Stomach smooth muscle (tissue), 2 donors: ENCODE results near the gene MRPL40.

ENCODE experiments used
- H3K27ac ChIP-seq: one replicate; pipeline ENCODE4 v1.7.0; 2013; ENCODE audit warnings: mild to moderate bottlenecking, low read length, inconsistent platforms
- H3K27me3 ChIP-seq, 2 donors: one replicate each; pipeline ENCODE4 v1.7.0; 2013; ENCODE audit warnings: low read length in 2 of 2; ENCODE audit not compliant: insufficient read depth in 2 of 2, control insufficient read depth in 1 of 2
- H3K36me3 ChIP-seq, 2 donors: one replicate each; pipeline ENCODE4 v1.7.0; 2013; ENCODE audit warnings: low read length in 2 of 2; ENCODE audit not compliant: control insufficient read depth in 2 of 2, insufficient read depth in 2 of 2
- H3K4me1 ChIP-seq: one replicate; pipeline ENCODE4 v1.7.0; 2013; ENCODE audit warnings: low read length; ENCODE audit not compliant: control insufficient read depth, insufficient read depth
- H3K4me3 ChIP-seq, 2 donors: one replicate each; pipeline ENCODE4 v1.7.0; 2013; ENCODE audit warnings: low read length in 2 of 2
- H3K9ac ChIP-seq, 2 donors: one replicate each; pipeline ENCODE4 v1.7.0; 2013; ENCODE audit warnings: low read length in 2 of 2, mild to moderate bottlenecking in 1 of 2
- H3K9me3 ChIP-seq, 2 donors: one replicate each; pipeline ENCODE4 v1.7.0; 2013; ENCODE audit warnings: low read length in 2 of 2; ENCODE audit not compliant: control insufficient read depth in 2 of 2
- donor health status: healthy.
- donor health status: Pancreatic carcinoma.

The MRPL40 gene

DNA sequence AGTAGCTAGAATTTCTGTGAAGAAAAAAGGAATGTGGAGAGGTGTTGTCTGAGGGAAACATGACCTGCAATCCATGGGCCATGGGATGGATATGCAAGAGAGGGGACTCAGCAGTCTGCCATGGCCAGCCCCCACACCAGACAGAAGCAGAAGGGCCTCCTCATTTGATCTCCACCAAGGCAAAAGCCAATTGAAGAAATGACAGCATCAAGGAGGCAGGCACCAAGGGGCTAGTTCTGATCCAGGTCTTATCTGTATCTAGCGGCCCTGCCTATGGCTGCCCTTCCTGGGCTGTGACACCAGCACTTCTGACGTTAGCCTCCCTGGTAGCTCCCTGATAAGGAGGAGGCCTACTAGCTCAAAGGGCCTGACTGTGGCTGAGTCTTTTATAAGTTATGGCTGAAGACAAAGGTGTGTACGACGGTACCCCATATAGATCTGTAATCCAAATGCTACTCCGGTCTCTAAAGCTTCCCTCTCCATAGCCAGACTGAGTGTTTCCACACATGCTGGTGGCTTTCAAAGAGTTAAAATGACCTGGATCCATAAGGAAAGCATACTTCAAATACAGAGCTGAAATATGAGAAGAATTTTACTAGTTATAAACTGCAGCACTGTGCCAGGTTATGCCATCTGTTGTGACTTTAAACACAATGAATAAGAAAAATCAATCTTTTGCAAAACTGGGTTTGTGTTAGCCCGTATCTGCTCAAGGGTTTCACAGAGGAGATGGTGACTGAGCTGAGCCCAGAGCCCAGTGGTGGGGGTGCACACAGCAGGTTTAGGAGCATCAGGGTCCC lies 35.2 kb upstream of the MRPL40 start:
- Histone ChIP-seq H3K9ac (no peak overlapping the region), H3K4me1 (no peaks in the 10 kb centered on the region), H3K27me3 (no peaks in the 10 kb centered on the region), H3K9me3 (no peaks in the 10 kb centered on the region), H3K36me3 (peaks cover 41 to 51% of the 10 kb centered on the region in 2 donors), H3K27ac (no peak overlapping the region), H3K4me3 (no peak overlapping the region)

DNA sequence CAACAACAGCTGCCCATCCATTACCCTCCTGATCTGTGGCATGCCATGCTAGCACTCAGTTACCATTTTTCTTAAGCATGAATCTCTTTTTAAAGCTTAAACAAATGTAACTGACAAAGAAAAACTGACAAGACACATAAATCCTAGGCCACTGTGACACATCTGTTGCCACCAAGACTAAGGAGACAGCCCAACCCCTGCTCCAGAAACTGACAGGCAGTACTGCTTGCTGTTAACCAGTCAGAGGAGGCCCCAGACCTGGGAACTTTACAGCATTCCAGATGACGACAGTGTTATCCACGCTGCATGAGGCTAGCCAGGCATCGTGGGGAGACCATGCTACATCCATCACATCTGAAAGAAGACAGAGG lies 34.6 kb upstream of the MRPL40 start:
- Histone ChIP-seq H3K4me1 (no peaks in the 10 kb centered on the region), H3K27ac (no peak overlapping the region), H3K4me3 (no peak overlapping the region), H3K9ac (no peak overlapping the region), H3K9me3 (no peaks in the 10 kb centered on the region), H3K27me3 (no peaks in the 10 kb centered on the region), H3K36me3 (peaks cover 36 to 45% of the 10 kb centered on the region in 2 donors)

DNA sequence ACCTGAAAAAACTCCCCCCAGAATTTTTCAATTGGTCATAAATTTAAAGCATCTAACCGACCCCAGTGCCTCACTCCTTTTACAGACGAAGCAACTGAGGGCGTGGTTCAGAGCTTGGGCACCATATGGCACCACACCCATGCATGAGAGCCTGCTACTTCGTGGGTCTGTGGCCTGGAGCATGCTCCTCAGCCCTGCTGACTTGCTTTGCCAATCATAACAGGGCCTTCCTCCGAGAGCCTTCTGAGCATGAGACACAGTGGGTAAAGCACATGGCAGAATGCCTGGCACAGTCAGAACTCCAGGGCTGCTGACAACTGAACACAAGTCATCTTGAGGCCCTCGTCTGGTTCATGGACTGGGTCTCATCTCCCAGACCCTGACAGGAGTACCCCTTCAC lies 34.1 kb upstream of the MRPL40 start:
- no peak overlapping the region for H3K4me3 ChIP-seq
- H3K27me3 ChIP-seq, result no peaks in the 10 kb centered on the region
- H3K27ac ChIP-seq, result no peak overlapping the region
- no peaks in the 10 kb centered on the region for H3K9me3 ChIP-seq
- H3K36me3 ChIP-seq, result peaks cover 36 to 44% of the 10 kb centered on the region in 2 donors
- no peaks in the 10 kb centered on the region for H3K4me1 ChIP-seq
- no peak overlapping the region for H3K9ac ChIP-seq

DNA sequence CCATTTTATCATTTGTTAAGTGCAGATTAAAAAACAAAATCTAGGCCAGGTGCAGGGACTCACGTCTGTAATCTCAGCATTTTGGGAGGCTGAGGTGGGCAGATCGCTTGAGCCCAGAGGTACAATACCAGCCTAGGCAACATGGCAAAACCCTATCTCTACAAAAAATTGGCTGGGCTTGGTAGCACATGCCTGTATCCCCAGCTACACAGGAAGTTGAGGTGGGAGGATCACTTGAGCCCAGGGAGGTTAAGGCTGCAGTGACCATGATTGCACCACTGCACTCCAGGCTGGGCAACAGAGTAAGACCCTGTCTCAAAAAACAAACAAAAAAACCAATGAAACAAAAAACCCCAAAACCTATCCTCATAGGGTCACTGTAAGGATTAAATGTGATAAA lies 33.7 kb upstream of the MRPL40 start:
- H3K4me3 ChIP-seq, result no peak overlapping the region
- no peaks in the 10 kb centered on the region for H3K27me3 ChIP-seq
- no peaks in the 10 kb centered on the region for H3K9me3 ChIP-seq
- no peak overlapping the region for H3K27ac ChIP-seq
- no peak overlapping the region for H3K9ac ChIP-seq
- peaks cover 34 to 43% of the 10 kb centered on the region in 2 donors for H3K36me3 ChIP-seq
- H3K4me1 ChIP-seq, result no peaks in the 10 kb centered on the region

DNA sequence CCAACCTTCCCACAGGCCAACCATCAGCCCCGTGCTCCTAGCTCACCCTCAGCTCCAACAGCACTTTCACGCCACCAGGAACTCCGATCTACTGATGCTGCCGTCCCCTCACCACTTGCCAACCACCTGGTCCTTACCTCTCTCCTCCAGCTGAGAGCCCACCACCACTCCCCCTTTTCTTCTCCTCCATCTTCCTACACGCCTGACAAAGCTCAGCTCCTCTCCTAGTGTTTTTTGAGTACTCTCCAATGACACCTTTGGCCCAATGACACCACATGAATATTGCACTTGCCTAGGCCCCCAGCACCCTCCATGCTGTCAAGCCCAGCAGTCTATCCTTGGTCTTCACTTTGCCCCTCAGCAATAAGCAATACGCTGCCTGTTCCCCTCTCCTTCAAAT lies 31.5 kb upstream of the MRPL40 start:
- Histone ChIP-seq H3K9ac (no peak overlapping the region), H3K4me3 (no peak overlapping the region), H3K27me3 (no peaks in the 10 kb centered on the region), H3K36me3 (peaks cover 34 to 36% of the 10 kb centered on the region in 2 donors), H3K4me1 (no peaks in the 10 kb centered on the region), H3K27ac (no peak overlapping the region), H3K9me3 (no peaks in the 10 kb centered on the region)

DNA sequence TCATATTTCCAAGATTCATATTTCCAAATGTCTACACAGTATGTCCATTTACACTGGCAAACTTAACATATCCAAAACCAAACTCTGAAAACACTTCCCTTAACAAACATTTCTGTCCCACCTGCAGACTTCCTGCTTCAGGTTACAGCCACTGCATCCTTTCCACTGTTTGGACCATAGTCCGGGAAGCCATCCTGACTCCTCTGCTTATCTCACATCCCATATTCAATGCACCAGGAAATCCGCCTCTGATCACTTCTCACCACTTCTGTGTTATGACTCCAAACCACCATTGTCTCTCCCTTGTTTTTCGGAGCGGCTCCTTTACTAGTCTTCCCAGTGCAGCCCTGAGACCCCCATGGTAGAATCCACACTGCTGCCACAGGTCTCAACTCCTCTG lies 30.9 kb upstream of the MRPL40 start:
- H3K4me3 ChIP-seq, result no peak overlapping the region
- no peak overlapping the region for H3K9ac ChIP-seq
- no peaks in the 10 kb centered on the region for H3K27me3 ChIP-seq
- H3K9me3 ChIP-seq, result no peaks in the 10 kb centered on the region
- no peaks in the 10 kb centered on the region for H3K4me1 ChIP-seq
- no peak overlapping the region for H3K27ac ChIP-seq
- peaks cover 37 to 38% of the 10 kb centered on the region in 2 donors for H3K36me3 ChIP-seq

DNA sequence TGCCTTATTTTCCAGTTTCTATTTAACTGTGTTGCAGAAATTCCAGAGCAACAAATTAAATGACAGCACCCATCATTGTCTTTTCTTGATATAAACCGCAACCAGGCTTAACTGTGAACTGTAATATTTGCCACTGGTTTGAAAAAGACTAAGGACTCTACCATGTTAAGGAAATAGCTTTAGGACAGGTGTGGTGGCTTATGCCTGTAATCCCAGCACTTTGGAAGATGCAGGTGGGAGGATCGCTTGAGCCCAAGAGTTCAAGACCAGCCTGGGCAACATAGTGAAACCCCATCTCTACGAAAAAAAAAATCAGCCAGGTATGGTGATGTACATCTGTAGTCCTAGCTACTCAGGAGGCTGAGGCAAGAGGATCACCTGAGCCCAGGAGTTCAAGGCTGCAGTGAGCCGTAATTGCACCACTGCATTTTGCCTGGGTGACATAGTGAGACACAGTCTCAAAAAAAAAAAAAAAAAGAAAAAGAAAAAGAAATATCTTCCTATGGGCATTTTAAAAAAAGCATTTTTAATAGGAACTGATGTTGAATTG lies 29.6 kb upstream of the MRPL40 start:
- Histone ChIP-seq H3K27ac (no peak overlapping the region), H3K27me3 (no peaks in the 10 kb centered on the region), H3K4me1 (no peaks in the 10 kb centered on the region), H3K4me3 (no peak overlapping the region), H3K9me3 (no peaks in the 10 kb centered on the region), H3K36me3 (peaks cover 36 to 42% of the 10 kb centered on the region in 2 donors), H3K9ac (no peak overlapping the region)

DNA sequence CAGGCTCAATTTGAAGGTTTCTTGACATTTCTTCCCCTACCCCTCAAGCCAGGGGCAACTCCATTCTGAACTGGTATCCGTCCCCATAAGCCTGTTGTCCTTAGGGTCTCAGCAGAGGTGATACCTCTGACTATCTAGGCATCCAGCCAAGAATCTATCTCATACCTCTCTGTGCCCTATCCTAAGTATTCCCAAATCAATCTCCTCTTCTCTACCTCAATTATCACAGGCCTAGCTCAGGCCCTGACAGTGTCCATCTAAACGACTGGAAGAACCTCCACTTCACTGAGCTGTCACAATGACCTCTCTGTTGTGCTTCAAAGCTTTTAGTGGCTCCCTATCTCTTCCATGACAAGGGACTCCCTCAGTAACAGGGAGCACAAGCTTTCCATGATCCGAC lies 27.7 kb upstream of the MRPL40 start:
- H3K27ac ChIP-seq, result no peak overlapping the region
- no peak overlapping the region for H3K4me3 ChIP-seq
- H3K36me3 ChIP-seq, result peaks cover 42 to 47% of the 10 kb centered on the region in 2 donors
- no peaks in the 10 kb centered on the region for H3K9me3 ChIP-seq
- no peak overlapping the region for H3K9ac ChIP-seq
- H3K27me3 ChIP-seq, result no peaks in the 10 kb centered on the region
- H3K4me1 ChIP-seq, result no peaks in the 10 kb centered on the region

DNA sequence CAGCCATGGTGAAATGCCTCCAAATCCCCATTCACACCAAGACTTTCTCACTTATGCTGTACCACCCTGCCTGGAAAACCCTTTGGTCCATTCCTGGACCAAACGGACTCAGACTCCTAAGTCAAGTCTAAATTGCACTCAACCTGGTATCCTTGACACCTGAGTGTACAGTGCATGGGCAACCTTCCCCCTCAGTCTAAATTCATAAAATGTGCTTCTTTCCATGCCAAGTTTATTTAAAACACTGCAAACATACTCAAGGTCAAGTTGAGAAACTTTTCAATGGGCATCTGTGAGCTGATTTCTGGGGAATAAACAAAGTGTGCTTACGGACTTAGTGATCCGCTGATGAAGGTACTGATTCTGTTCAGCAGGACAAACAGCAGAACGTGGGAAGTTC lies 27.2 kb upstream of the MRPL40 start:
- Histone ChIP-seq H3K36me3 (peaks cover 45 to 47% of the 10 kb centered on the region in 2 donors), H3K4me3 (no peak overlapping the region), H3K27me3 (no peaks in the 10 kb centered on the region), H3K4me1 (no peaks in the 10 kb centered on the region), H3K27ac (no peak overlapping the region), H3K9me3 (no peaks in the 10 kb centered on the region), H3K9ac (no peak overlapping the region)

DNA sequence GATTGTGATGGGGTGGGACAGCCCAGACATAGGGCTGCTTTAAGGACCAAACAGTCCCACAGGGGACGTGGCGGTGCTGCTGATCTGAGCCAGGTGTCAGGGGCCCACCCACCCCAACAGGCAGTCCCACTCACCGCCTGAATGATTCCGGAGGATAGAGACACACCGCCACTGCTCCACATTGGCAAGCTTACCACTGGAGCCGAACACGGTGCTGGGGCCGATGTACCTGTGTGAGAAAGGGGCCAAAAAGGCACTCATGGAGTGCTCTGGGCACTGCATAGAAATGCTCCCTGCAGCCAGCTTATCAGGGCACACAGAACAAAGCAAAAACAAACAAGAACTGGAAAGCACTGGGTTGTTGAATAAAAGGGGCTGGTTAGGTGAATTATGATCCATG lies 26.7 kb upstream of the MRPL40 start:
- Histone ChIP-seq H3K36me3 (peaks cover 46 to 47% of the 10 kb centered on the region in 2 donors), H3K27ac (no peak overlapping the region), H3K9me3 (no peaks in the 10 kb centered on the region), H3K4me3 (no peak overlapping the region), H3K27me3 (no peaks in the 10 kb centered on the region), H3K4me1 (no peaks in the 10 kb centered on the region), H3K9ac (no peak overlapping the region)

DNA sequence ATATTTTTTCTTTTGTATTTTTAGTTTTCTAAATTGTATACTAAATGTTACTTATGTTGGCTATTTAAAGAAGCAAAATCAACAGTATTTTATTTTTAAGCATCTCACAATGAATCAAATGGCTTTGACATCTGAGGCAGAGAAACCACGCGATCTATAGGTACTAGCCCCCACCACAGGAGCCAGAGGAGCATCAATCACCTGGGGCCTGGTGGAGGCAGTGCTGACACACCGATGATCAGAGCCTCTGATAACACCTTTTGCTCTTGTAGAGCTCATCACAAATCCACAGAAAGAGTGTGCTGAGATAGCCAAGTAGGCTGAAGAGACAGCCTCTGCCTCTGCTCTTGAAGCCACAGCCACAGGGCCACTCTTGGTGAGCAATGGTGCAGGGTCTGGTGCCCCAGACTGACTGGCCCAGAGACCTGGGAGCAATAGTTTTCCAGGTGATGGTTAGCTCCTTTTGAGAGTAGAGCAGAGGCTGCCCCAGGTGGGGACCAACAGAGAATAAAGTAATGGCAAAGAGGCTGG lies 26.0 kb upstream of the MRPL40 start:
- H3K36me3 ChIP-seq, result peaks cover 43 to 47% of the 10 kb centered on the region in 2 donors

More for the DNA sequence above, 26.0 kb upstream of the MRPL40 start:
- Histone ChIP-seq H3K4me1 (no peaks in the 10 kb centered on the region), H3K9me3 (no peaks in the 10 kb centered on the region), H3K9ac (no peak overlapping the region), H3K4me3 (no peak overlapping the region), H3K27ac (no peak overlapping the region), H3K27me3 (no peaks in the 10 kb centered on the region)
